HS-5 (cell line): ENCODE results near the gene OR52D1.

Experiments
- DNase-seq: peaks from one replicate; pipeline ENCODE4 v3.0.0-alpha.2; 2012; ENCODE audit warnings: low read depth

The OR52D1 gene

DNA sequence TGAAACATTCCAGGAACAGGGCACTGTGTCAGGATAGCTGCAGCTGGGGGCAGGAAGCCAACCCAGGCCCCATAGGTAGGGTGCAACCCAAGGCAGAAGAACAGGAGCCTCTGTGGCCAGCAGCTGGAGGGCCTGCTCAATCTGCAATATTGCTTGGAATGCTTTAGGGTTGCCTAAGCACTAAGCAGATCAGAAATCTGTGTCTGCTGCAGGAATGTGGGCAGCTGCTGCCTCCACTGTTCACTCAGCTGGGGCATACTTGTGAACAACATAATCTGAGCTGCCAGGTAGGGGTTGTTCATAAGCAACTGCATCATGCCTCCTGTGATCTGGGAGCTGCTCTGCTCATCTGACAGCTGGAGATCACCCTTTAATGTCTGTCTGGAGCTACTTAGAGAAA, 26.4 kb downstream of the OR52D1 start:
- no peak for DNase-seq

GRCh38 chr11:5516599-5516998, 28.1 kb downstream of the OR52D1 start, which contains the start of gene UBQLNL:
TSS of gene UBQLNL (minus strand) at chr11:5516699. CDS start at chr11:5516441, 258 bp downstream.
- no peak for DNase-seq

- no peak for DNase-seq
Measured at GRCh38 chr11:5521540-5521939, 33.1 kb downstream of the OR52D1 start.

- DNase-seq = no peak
Measured at GRCh38 chr11:5522308-5522707, 33.8 kb downstream of the OR52D1 start.

- DNase-seq = no peak
Measured at GRCh38 chr11:5524756-5525155, 36.3 kb downstream of the OR52D1 start.

DNA sequence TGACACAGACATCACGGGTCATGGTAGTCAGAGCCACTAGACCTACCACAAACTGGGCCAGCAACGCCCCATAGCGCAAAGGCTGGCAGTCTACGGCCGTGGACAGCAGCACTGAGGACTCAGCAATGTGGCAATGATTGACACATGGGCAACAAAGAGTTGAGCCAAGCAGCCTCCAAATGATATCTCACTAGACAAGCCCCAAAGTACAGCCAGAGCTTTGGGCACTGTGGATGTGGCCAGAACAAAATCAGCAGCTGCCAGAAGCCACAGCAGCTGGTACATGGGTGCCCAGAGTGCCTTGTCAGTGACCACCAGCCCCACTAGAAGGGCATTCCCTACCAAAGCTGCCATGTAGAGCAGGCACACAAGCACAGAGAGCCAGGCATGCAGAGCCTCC, 39.2 kb downstream of the OR52D1 start:
- no peak for DNase-seq

- no peak for DNase-seq
Measured at GRCh38 chr11:5528495-5528894, 40.0 kb downstream of the OR52D1 start.

GRCh38 chr11:5531053-5531831, 42.8 kb downstream of the OR52D1 start:
- DNase-seq = no peak

DNA sequence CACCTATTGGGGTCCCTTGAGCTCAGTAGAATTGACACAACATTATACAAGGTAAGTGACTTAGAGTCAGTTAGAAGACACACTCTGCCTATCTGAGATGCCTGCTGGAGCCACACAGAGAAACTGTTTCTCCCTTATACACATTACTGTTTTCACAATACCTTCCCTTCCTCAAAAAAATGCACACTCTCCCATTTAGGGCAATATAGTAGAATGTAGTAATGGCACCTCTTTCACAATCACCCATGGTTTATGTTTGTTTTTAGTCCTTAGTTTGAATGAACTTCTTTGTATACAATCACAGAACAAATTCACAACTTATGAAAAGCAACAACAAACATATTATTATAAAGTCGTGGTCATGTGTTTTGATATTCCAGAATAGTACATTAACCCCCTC, 45.6 kb downstream of the OR52D1 start:
- DNase-seq = no peak

GRCh38 chr11:5536482-5536881, 48.0 kb downstream of the OR52D1 start:
- DNase-seq = peak; percentile 3
